GM12878 (cell line): Measurements from ENCODE around the gene HERPUD1. TPM values are rescaled to one million over a fixed set of nuclear protein-coding genes. Genes with fewer than 3 reads are reported as not detected.

Source experiments
- BACH1 ChIP-seq: fragments of 450-650 bp; IDR thresholded peaks from 2 replicates; pipeline ENCODE4 v1.6.1; 2017; ENCODE audit warnings: mild to moderate bottlenecking, borderline replicate concordance
- JUND ChIP-seq: IDR thresholded peaks from 2 replicates; pipeline ENCODE4 v1.6.1; 2012; ENCODE audit warnings: low read depth, mild to moderate bottlenecking, low read length, improper control_type of control experiment, moderate library complexity
- MTA3 ChIP-seq: IDR thresholded peaks from 2 replicates; pipeline ENCODE4 v1.6.1; 2012; ENCODE audit warnings: low read length, inconsistent platforms, borderline replicate concordance
- POU2F2 ChIP-seq: IDR thresholded peaks from 3 replicates; pipeline ENCODE4 v1.6.1; 2011; ENCODE audit warnings: low read depth, mild to moderate bottlenecking, low read length, borderline replicate concordance
- SMAD1 ChIP-seq: fragments of 450-650 bp; IDR thresholded peaks from 2 replicates; pipeline ENCODE4 v1.6.1; 2018; ENCODE audit warnings: mild to moderate bottlenecking, low read depth; ENCODE audit not compliant: partially characterized antibody
- SPI1 ChIP-seq: IDR thresholded peaks from 2 replicates; pipeline ENCODE4 v1.6.1; 2011; ENCODE audit warnings: low read depth, mild to moderate bottlenecking, low read length, moderate library complexity, borderline replicate concordance; ENCODE audit not compliant: insufficient read depth
- SREBF2 ChIP-seq: IDR thresholded peaks from 2 replicates; pipeline ENCODE4 v1.6.1; 2012; ENCODE audit warnings: mild to moderate bottlenecking, low read length
- TAF1 ChIP-seq: IDR thresholded peaks from 2 replicates; pipeline ENCODE4 v1.6.1; 2011; ENCODE audit warnings: mild to moderate bottlenecking, low read depth, low read length, borderline replicate concordance
- ZNF384 ChIP-seq: IDR thresholded peaks from 2 replicates; pipeline ENCODE4 v1.6.1; 2012; ENCODE audit warnings: low read depth, mild to moderate bottlenecking, low read length, improper control_type of control experiment, borderline replicate concordance
- polyA plus RNA-seq, 11 experiments: library from polyadenylated mRNA; depleted of rRNA in 4 of 11; unstranded in 6 of 11; stranded (reverse) in 5 of 11; fragments of >200 nt; fragmentation: Nextera tagmentation in 4 of 11; fragmentation: Illumina TruSeq in 1 of 11; extraction: Ambion mirVana in 4 of 11; extraction: Trizol in 1 of 11; gene quantifications; 1 replicate in 1 of 11; 2 replicates in 10 of 11; pipeline versions ENCODE4 v1.2.1 to v1.2.3, GENCODE V29; 2011 to 2016; ENCODE audit warnings: inconsistent platforms in 2 of 11, missing spikeins in 2 of 11, low read depth in 1 of 11
- total RNA-seq, 4 experiments: library from RNA; depleted of rRNA in 3 of 4; stranded (reverse); fragments of >200 nt in 3 of 4; fragmentation: Illumina TruSeq in 1 of 4; extraction: Trizol in 1 of 4; gene quantifications; 2 replicates each; pipeline versions ENCODE4 v1.2.1 to v1.2.3, GENCODE V29; 2013 to 2021
- TF ChIP-seq, protein P1 (sequence below): fragments of 450-650 bp; IDR thresholded peaks from 2 replicates; pipeline ENCODE4 v1.6.1; 2017; ENCODE audit warnings: low read depth, mild to moderate bottlenecking, moderate library complexity
- TF ChIP-seq, protein P2 (sequence below): fragments of 450-650 bp; IDR thresholded peaks from 2 replicates; pipeline ENCODE4 v1.6.1; 2016; ENCODE audit warnings: mild to moderate bottlenecking
- TF ChIP-seq, protein P3 (sequence below): fragments of 150-350 bp; IDR thresholded peaks from 2 replicates; pipeline ENCODE4 v1.6.1; 2016; ENCODE audit warnings: low read depth, low read length
- TF ChIP-seq, protein P4 (sequence below): IDR thresholded peaks from 2 replicates; pipeline ENCODE4 v1.6.1; 2011; ENCODE audit warnings: mild to moderate bottlenecking, low read depth, low read length, moderate library complexity; ENCODE audit not compliant: insufficient replicate concordance
- TF ChIP-seq, protein P5 (sequence below): IDR thresholded peaks from 2 replicates; pipeline ENCODE4 v1.6.1; 2011; ENCODE audit warnings: borderline replicate concordance, low read depth, mild to moderate bottlenecking, moderate library complexity, mixed read lengths, low read length; ENCODE audit not compliant: insufficient read depth; ENCODE audit errors: extremely low read length
- TF ChIP-seq, protein P6 (sequence below): fragments of 450-650 bp; conservative IDR thresholded peaks from 2 replicates; pipeline ENCODE4 v1.6.1; 2017; ENCODE audit warnings: mild to moderate bottlenecking, moderate library complexity

The HERPUD1 gene
- total and polyA plus RNA-seq, 10 of the 15 experiments (the other 5 are each of a cell fraction or from before 2014, with no cell fraction given) = 32.6 to 212 (median 122) TPM

DNA sequence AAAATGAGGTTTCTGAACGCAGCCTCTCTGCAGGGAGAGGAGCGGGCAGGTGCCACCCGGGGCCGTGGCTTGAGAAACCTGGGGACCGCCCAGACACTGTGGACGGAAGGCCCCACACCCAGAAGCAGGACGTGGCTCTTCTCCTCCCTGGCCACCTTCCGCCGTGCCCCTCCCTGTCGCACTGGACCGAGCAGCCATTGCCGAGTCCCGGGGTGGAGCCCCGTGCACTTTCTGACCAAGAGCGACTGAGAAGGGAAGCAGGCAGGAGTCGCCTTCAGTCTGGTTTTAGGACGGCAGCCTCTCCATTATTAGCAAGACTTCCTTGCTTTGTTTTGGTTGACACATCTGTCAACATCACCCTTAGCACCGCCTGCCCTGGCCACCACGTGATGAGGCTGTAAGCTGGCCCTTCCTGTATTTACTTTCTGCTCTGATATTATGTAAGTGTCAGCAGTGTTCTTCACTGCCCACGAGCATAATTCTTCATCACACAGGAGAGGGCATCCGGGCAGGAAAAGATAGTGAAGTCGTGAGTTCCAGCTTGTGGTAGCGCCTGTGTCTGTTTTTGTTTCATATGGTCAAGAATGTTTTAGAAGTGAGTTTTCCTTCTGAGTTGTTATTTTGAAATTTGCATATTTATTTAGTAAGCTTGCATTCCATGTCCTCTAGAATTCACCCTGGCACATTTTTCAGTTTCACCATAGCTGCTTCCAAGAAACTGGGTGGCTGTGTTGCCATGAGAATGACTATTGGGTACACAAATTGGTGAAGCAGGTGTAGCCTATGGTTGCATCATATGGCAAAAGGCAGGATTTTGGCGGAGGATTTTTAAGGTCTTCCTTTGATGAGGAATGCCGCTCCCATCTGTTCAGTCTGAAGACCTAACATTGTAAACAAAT lies 1.0 kb downstream of the HERPUD1 start (continued):
- TF ChIP-seq, protein P1, sequence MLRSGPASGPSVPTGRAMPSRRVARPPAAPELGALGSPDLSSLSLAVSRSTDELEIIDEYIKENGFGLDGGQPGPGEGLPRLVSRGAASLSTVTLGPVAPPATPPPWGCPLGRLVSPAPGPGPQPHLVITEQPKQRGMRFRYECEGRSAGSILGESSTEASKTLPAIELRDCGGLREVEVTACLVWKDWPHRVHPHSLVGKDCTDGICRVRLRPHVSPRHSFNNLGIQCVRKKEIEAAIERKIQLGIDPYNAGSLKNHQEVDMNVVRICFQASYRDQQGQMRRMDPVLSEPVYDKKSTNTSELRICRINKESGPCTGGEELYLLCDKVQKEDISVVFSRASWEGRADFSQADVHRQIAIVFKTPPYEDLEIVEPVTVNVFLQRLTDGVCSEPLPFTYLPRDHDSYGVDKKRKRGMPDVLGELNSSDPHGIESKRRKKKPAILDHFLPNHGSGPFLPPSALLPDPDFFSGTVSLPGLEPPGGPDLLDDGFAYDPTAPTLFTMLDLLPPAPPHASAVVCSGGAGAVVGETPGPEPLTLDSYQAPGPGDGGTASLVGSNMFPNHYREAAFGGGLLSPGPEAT = 0 out of 2 replicates have a peak, but pooled peaks have one; percentile 9
- TF ChIP-seq MTA3 = no peak
- TF ChIP-seq BACH1 = 0 out of 2 replicates have a peak, but pooled peaks have one; percentile 26
- TF ChIP-seq, protein P2, sequence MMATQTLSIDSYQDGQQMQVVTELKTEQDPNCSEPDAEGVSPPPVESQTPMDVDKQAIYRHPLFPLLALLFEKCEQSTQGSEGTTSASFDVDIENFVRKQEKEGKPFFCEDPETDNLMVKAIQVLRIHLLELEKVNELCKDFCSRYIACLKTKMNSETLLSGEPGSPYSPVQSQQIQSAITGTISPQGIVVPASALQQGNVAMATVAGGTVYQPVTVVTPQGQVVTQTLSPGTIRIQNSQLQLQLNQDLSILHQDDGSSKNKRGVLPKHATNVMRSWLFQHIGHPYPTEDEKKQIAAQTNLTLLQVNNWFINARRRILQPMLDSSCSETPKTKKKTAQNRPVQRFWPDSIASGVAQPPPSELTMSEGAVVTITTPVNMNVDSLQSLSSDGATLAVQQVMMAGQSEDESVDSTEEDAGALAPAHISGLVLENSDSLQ = peak; percentile 72
- TF ChIP-seq POU2F2 = peak; percentile 13; the same call in 1 of the 3 replicates
- peak; percentile 83 for TF ChIP-seq SMAD1
- TF ChIP-seq, protein P3, sequence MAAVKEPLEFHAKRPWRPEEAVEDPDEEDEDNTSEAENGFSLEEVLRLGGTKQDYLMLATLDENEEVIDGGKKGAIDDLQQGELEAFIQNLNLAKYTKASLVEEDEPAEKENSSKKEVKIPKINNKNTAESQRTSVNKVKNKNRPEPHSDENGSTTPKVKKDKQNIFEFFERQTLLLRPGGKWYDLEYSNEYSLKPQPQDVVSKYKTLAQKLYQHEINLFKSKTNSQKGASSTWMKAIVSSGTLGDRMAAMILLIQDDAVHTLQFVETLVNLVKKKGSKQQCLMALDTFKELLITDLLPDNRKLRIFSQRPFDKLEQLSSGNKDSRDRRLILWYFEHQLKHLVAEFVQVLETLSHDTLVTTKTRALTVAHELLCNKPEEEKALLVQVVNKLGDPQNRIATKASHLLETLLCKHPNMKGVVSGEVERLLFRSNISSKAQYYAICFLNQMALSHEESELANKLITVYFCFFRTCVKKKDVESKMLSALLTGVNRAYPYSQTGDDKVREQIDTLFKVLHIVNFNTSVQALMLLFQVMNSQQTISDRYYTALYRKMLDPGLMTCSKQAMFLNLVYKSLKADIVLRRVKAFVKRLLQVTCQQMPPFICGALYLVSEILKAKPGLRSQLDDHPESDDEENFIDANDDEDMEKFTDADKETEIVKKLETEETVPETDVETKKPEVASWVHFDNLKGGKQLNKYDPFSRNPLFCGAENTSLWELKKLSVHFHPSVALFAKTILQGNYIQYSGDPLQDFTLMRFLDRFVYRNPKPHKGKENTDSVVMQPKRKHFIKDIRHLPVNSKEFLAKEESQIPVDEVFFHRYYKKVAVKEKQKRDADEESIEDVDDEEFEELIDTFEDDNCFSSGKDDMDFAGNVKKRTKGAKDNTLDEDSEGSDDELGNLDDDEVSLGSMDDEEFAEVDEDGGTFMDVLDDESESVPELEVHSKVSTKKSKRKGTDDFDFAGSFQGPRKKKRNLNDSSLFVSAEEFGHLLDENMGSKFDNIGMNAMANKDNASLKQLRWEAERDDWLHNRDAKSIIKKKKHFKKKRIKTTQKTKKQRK = no peak
- no peak for TF ChIP-seq JUND
- TF ChIP-seq TAF1 = peak; percentile 29; the same call in 1 of the 2 replicates
- TF ChIP-seq, protein P4, sequence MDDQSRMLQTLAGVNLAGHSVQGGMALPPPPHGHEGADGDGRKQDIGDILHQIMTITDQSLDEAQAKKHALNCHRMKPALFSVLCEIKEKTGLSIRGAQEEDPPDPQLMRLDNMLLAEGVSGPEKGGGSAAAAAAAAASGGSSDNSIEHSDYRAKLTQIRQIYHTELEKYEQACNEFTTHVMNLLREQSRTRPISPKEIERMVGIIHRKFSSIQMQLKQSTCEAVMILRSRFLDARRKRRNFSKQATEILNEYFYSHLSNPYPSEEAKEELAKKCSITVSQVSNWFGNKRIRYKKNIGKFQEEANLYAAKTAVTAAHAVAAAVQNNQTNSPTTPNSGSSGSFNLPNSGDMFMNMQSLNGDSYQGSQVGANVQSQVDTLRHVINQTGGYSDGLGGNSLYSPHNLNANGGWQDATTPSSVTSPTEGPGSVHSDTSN = peak; percentile 0
- TF ChIP-seq, protein P5, sequence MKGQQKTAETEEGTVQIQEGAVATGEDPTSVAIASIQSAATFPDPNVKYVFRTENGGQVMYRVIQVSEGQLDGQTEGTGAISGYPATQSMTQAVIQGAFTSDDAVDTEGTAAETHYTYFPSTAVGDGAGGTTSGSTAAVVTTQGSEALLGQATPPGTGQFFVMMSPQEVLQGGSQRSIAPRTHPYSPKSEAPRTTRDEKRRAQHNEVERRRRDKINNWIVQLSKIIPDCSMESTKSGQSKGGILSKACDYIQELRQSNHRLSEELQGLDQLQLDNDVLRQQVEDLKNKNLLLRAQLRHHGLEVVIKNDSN = peak; percentile 74
- TF ChIP-seq ZNF384 = no peak
- no peak for TF ChIP-seq SREBF2
- 0 out of 2 replicates have a peak, but pooled peaks have one; percentile 9 for TF ChIP-seq SPI1
- TF ChIP-seq, protein P6, sequence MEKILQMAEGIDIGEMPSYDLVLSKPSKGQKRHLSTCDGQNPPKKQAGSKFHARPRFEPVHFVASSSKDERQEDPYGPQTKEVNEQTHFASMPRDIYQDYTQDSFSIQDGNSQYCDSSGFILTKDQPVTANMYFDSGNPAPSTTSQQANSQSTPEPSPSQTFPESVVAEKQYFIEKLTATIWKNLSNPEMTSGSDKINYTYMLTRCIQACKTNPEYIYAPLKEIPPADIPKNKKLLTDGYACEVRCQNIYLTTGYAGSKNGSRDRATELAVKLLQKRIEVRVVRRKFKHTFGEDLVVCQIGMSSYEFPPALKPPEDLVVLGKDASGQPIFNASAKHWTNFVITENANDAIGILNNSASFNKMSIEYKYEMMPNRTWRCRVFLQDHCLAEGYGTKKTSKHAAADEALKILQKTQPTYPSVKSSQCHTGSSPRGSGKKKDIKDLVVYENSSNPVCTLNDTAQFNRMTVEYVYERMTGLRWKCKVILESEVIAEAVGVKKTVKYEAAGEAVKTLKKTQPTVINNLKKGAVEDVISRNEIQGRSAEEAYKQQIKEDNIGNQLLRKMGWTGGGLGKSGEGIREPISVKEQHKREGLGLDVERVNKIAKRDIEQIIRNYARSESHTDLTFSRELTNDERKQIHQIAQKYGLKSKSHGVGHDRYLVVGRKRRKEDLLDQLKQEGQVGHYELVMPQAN = peak; percentile 74
